Mesothelial cell of epicardium (in vitro differentiated cells): ENCODE measurements around the gene KRTAP12-4. TPM values are rescaled to one million over a fixed set of nuclear protein-coding genes. Genes with fewer than 3 reads are reported as not detected.
"Not testable (repeated sequence)": the region's sequence is repeated elsewhere in the genome, so short reads cannot be mapped to it uniquely, and the experiment has no call there.

Experiments used
- DNase-seq, 2 experiments: peaks; one replicate each; pipeline ENCODE4 v3.0.0; 2021; ENCODE audit warnings: low spot score in 2 of 2; ENCODE audit not compliant: unreplicated experiment in 2 of 2
- H3K27ac Mint-ChIP-seq: 2 replicates; pipeline ENCODE4 v1.8.0; 2021; ENCODE audit warnings: mixed read lengths
- H3K27me3 Mint-ChIP-seq: 2 replicates; pipeline ENCODE4 v1.8.0; 2021; ENCODE audit warnings: low read depth, mixed read lengths
- H3K36me3 Mint-ChIP-seq: 2 replicates; pipeline ENCODE4 v1.8.0; 2021; ENCODE audit warnings: mixed read lengths
- H3K4me1 Mint-ChIP-seq: 2 replicates; pipeline ENCODE4 v1.8.0; 2021; ENCODE audit warnings: mixed read lengths
- H3K4me3 Mint-ChIP-seq: 2 replicates; pipeline ENCODE4 v1.8.0; 2021; ENCODE audit warnings: mild to moderate bottlenecking, moderate library complexity, mixed read lengths
- H3K9me3 Mint-ChIP-seq: 2 replicates; pipeline ENCODE4 v1.8.0; 2021; ENCODE audit warnings: mixed read lengths
- CTCF ChIP-seq: fragments of 200-600 bp; sonication (generic); IDR thresholded peaks from one replicate; pipeline ENCODE4 v1.5.0; 2021; ENCODE audit warnings: antibody characterized with exemption; ENCODE audit not compliant: unreplicated experiment
- total RNA-seq: library from RNA; stranded (reverse); gene quantifications from 3 replicates; pipeline ENCODE4 v1.2.1, GENCODE V29; 2021

KRTAP12-4 gene
- total RNA-seq, 1 donor from 2014 or later = not detected

- no peak overlapping the region for H3K4me3 Mint-ChIP-seq
- no peak overlapping the region for H3K27ac Mint-ChIP-seq
- H3K27me3 Mint-ChIP-seq = peaks cover 91% of the 10 kb centered on the region
- no peak for TF ChIP-seq CTCF
- DNase-seq = peak in 1 of 2 experiments; percentile 36
- H3K9me3 Mint-ChIP-seq = no peaks in the 10 kb centered on the region
- peaks cover 14% of the 10 kb centered on the region for H3K4me1 Mint-ChIP-seq
- no peaks in the 10 kb centered on the region for H3K36me3 Mint-ChIP-seq
Measured at GRCh38 chr21:44701541-44701940, 47.1 kb upstream of the KRTAP12-4 start.

GRCh38 chr21:44701023-44701400 is 46.6 kb upstream of the KRTAP12-4 start:
- H3K4me1 Mint-ChIP-seq = peaks cover 14% of the 10 kb centered on the region
- DNase-seq = peak in 1 of 2 experiments; percentile 24
- TF ChIP-seq CTCF = no peak

GRCh38 chr21:44700101-44701022 is 45.9 kb upstream of the KRTAP12-4 start:
- H3K36me3 Mint-ChIP-seq = no peaks in the 10 kb centered on the region
- no peak overlapping the region for H3K27ac Mint-ChIP-seq
- DNase-seq = peak in 1 of 2 experiments; percentile 29
- peaks cover 90% of the 10 kb centered on the region for H3K27me3 Mint-ChIP-seq
- H3K9me3 Mint-ChIP-seq = no peaks in the 10 kb centered on the region
- no peak overlapping the region for H3K4me3 Mint-ChIP-seq
- TF ChIP-seq CTCF = no peak
- peaks cover 14% of the 10 kb centered on the region for H3K4me1 Mint-ChIP-seq

More at GRCh38 chr21:44701023-44701400, 46.6 kb upstream of the KRTAP12-4 start:
- Mint-ChIP-seq H3K27ac (no peak overlapping the region), H3K27me3 (peaks cover 90% of the 10 kb centered on the region), H3K9me3 (no peaks in the 10 kb centered on the region), H3K36me3 (no peaks in the 10 kb centered on the region), H3K4me3 (no peak overlapping the region)

- Mint-ChIP-seq H3K36me3 (no peaks in the 10 kb centered on the region), H3K4me3 (no peak overlapping the region), H3K27ac (no peak overlapping the region), H3K9me3 (no peaks in the 10 kb centered on the region), H3K27me3 (peaks cover 82% of the 10 kb centered on the region), H3K4me1 (peaks cover 11% of the 10 kb centered on the region)
- TF ChIP-seq CTCF = no peak
- peak in 1 of 2 experiments; percentile 35 for DNase-seq
Measured at GRCh38 chr21:44699502-44700001, 45.1 kb upstream of the KRTAP12-4 start.

GRCh38 chr21:44697811-44698734 is 43.6 kb upstream of the KRTAP12-4 start:
- Mint-ChIP-seq H3K36me3 (no peaks in the 10 kb centered on the region), H3K4me1 (peaks cover 11% of the 10 kb centered on the region), H3K4me3 (no peak overlapping the region), H3K9me3 (peaks cover 12% of the 10 kb centered on the region), H3K27me3 (peaks cover 69% of the 10 kb centered on the region), H3K27ac (no peak overlapping the region)
- DNase-seq = peak in 1 of 2 experiments; percentile 34
- TF ChIP-seq CTCF = no peak

- Mint-ChIP-seq H3K27me3 (peaks cover 61% of the 10 kb centered on the region), H3K4me1 (peaks cover 11% of the 10 kb centered on the region), H3K9me3 (peaks cover 20% of the 10 kb centered on the region)
- H3K4me3 Mint-ChIP-seq, H3K27ac Mint-ChIP-seq, H3K36me3 Mint-ChIP-seq: not testable (repeated sequence)
- peak in 1 of 2 experiments; percentile 32 for DNase-seq
Measured at GRCh38 chr21:44697172-44697810, 42.8 kb upstream of the KRTAP12-4 start, which contains the start of gene KRTAP10-12. Gene KRTAP10-12, plus strand, starts transcription at chr21:44697172. Its CDS starts 30 bp downstream, at chr21:44697202.
